ENCODE data around the gene TRIM14.

DNA sequence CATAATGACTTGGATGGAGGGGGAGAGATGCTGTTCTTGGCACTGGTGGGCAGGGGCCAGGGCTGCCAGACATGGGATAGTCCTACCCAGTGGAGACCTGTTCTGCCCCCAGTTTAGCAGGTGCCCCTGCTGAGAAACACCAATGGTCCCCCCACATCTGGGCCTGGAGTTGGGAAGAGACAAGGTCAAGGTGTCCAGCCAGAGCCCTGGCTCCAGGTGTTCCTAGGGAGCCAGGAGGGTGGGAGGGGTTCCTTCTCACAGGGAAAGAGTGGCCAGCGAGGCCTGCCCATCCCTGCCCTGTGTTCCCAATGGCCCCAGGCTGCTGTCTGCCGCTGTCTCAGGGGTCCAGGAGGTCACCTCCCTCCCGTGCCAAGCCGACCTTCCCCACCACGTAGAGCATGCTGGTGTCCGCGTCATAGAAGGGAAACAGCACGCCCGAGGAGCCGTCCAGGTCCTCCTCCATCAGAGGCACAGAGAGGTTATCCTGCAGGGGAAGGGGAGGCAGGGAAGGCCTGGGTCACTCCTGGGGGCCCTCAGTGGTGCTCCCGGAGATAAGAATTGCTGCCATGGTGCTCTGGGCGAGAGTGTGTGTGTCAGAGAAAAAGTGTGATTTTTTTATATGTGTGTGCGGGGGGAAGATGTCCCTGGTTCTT, 11.7 kb upstream of the TRIM14 start:
- TF ChIP-seq MXI1 (IDR thresholded peaks at IDR 0.05; ENCODE audit: low read depth, low read length) (no peak), RAD21 (IDR thresholded peaks at IDR 0.05; ENCODE audit: insufficient read depth, low read depth, low read length) (no peak)
- TF ChIP-seq, protein P1, sequence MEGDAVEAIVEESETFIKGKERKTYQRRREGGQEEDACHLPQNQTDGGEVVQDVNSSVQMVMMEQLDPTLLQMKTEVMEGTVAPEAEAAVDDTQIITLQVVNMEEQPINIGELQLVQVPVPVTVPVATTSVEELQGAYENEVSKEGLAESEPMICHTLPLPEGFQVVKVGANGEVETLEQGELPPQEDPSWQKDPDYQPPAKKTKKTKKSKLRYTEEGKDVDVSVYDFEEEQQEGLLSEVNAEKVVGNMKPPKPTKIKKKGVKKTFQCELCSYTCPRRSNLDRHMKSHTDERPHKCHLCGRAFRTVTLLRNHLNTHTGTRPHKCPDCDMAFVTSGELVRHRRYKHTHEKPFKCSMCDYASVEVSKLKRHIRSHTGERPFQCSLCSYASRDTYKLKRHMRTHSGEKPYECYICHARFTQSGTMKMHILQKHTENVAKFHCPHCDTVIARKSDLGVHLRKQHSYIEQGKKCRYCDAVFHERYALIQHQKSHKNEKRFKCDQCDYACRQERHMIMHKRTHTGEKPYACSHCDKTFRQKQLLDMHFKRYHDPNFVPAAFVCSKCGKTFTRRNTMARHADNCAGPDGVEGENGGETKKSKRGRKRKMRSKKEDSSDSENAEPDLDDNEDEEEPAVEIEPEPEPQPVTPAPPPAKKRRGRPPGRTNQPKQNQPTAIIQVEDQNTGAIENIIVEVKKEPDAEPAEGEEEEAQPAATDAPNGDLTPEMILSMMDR (IDR thresholded peaks at IDR 0.05 in 2 of 3, conservative IDR thresholded peaks at IDR 0.05 in 1 of 3; ENCODE audit: control insufficient read depth in 2 of 3, extremely low read depth in 1 of 3, insufficient read depth in 1 of 3, low read depth in 3 of 3, low read length in 3 of 3) = no peak
